Measurements from ENCODE around the gene UBL4A. TPM values are rescaled to one million over a fixed set of nuclear protein-coding genes. Genes with fewer than 3 reads are reported as not detected.

UBL4A gene
- total RNA-seq, 3 donors from 2014 or later (not counting 1 experiment from before 2014, with no cell fraction given), result 11.7 to 22.4 (median 17.6) TPM

- Histone ChIP-seq H3K27ac (ENCODE audit: low read length) (no peak overlapping the region), H3K27me3 (ENCODE audit: control insufficient read depth, insufficient read depth, low read length) (no peaks in the 10 kb centered on the region), H3K36me3 (ENCODE audit: control insufficient read depth, insufficient read depth, low read length) (peaks cover 14% of the 10 kb centered on the region), H3K4me1 (ENCODE audit: control insufficient read depth, insufficient read depth, low read length) (no peaks in the 10 kb centered on the region), H3K4me3 (ENCODE audit: low read length) (no peak overlapping the region), H3K9me3 (ENCODE audit: control insufficient read depth, insufficient read depth, low read length) (no peaks in the 10 kb centered on the region)
- DNase-seq (no peak), ATAC-seq (no peak)
- intact Hi-C loops (cut with micrococcal nuclease), result no loop called here
- WGBS (ENCODE audit: insufficient coverage), result 95% methylated on average over 14 of the region's 14 CpGs
- Mint-ChIP-seq H3K9me3 (no peaks in the 10 kb centered on the region), H3K27ac (no peak overlapping the region), H3K4me1 (peaks cover 0 to 4% of the 10 kb centered on the region in 2 donors), H3K36me3 (no peaks in the 10 kb centered on the region), H3K4me3 (no peak overlapping the region), H3K27me3 (ENCODE audit: low read depth in 2 of 2) (no peaks in the 10 kb centered on the region)
- TF ChIP-seq CTCF (IDR thresholded peaks at IDR 0.05), result no peak
Observed at GRCh38 chrX:154465601-154466000, 20.8 kb downstream of the UBL4A start.

- Histone ChIP-seq H3K27me3 (ENCODE audit: control insufficient read depth, insufficient read depth, low read length) (no peaks in the 10 kb centered on the region), H3K27ac (ENCODE audit: low read length) (no peak overlapping the region), H3K9me3 (ENCODE audit: control insufficient read depth, insufficient read depth, low read length) (no peaks in the 10 kb centered on the region), H3K4me3 (ENCODE audit: low read length) (no peak overlapping the region), H3K4me1 (ENCODE audit: control insufficient read depth, insufficient read depth, low read length) (peaks cover under 1% of the 10 kb centered on the region), H3K36me3 (ENCODE audit: control insufficient read depth, insufficient read depth, low read length) (peaks cover 9% of the 10 kb centered on the region)
- intact Hi-C loops (cut with micrococcal nuclease), result no loop called here
- Mint-ChIP-seq H3K4me3 (no peak overlapping the region), H3K27ac (no peak overlapping the region), H3K36me3 (no peaks in the 10 kb centered on the region), H3K27me3 (ENCODE audit: low read depth in 2 of 2) (no peaks in the 10 kb centered on the region), H3K4me1 (peaks cover 0 to 10% of the 10 kb centered on the region in 2 donors), H3K9me3 (no peaks in the 10 kb centered on the region)
- WGBS (ENCODE audit: insufficient coverage), result 96% methylated on average over 27 of the region's 28 CpGs
- no peak for TF ChIP-seq CTCF (IDR thresholded peaks at IDR 0.05)
- ATAC-seq (no peak), DNase-seq (no peak)
Observed at GRCh38 chrX:154464806-154465365, 21.5 kb downstream of the UBL4A start.

- no peak for TF ChIP-seq CTCF (IDR thresholded peaks at IDR 0.05)
- H3K4me3 ChIP-seq (ENCODE audit: low read length), result no peak overlapping the region
- Mint-ChIP-seq H3K4me1 (peaks cover 0 to 11% of the 10 kb centered on the region in 2 donors), H3K9me3 (no peaks in the 10 kb centered on the region), H3K27ac (no peak overlapping the region), H3K36me3 (no peaks in the 10 kb centered on the region), H3K4me3 (no peak overlapping the region), H3K27me3 (ENCODE audit: low read depth in 2 of 2) (no peaks in the 10 kb centered on the region)
- peaks cover 9% of the 10 kb centered on the region for H3K36me3 ChIP-seq (ENCODE audit: control insufficient read depth, insufficient read depth, low read length)
- ATAC-seq (no peak), DNase-seq (no peak)
- H3K9me3 ChIP-seq (ENCODE audit: control insufficient read depth, insufficient read depth, low read length), result no peaks in the 10 kb centered on the region
- H3K27ac ChIP-seq (ENCODE audit: low read length), result no peak overlapping the region
- intact Hi-C loops (cut with micrococcal nuclease), result no loop called here
- WGBS (ENCODE audit: insufficient coverage), result 94% methylated on average over 35 of the region's 36 CpGs
- no peaks in the 10 kb centered on the region for H3K27me3 ChIP-seq (ENCODE audit: control insufficient read depth, insufficient read depth, low read length)
- H3K4me1 ChIP-seq (ENCODE audit: control insufficient read depth, insufficient read depth, low read length), result peaks cover 12% of the 10 kb centered on the region
Observed at GRCh38 chrX:154463611-154464220, 22.7 kb downstream of the UBL4A start.

GRCh38 chrX:154462396-154462795, 24.0 kb downstream of the UBL4A start:
- Histone ChIP-seq H3K27ac (ENCODE audit: low read length) (no peak overlapping the region), H3K36me3 (ENCODE audit: control insufficient read depth, insufficient read depth, low read length) (peaks cover 7% of the 10 kb centered on the region), H3K4me3 (ENCODE audit: low read length) (no peak overlapping the region), H3K4me1 (ENCODE audit: control insufficient read depth, insufficient read depth, low read length) (peaks cover 16% of the 10 kb centered on the region), H3K9me3 (ENCODE audit: control insufficient read depth, insufficient read depth, low read length) (no peaks in the 10 kb centered on the region), H3K27me3 (ENCODE audit: control insufficient read depth, insufficient read depth, low read length) (no peaks in the 10 kb centered on the region)
- intact Hi-C loops (cut with micrococcal nuclease), result no loop called here
- peaks cover 2 to 14% of the 10 kb centered on the region in 2 donors for H3K4me1 Mint-ChIP-seq
- H3K27ac Mint-ChIP-seq, result no peak overlapping the region
- DNase-seq, result no peak
- no peaks in the 10 kb centered on the region for H3K27me3 Mint-ChIP-seq (ENCODE audit: low read depth in 2 of 2)
- 92% methylated on average over 7 of the region's 8 CpGs for WGBS (ENCODE audit: insufficient coverage)
- H3K4me3 Mint-ChIP-seq, result no peak overlapping the region
- no peak for TF ChIP-seq CTCF (IDR thresholded peaks at IDR 0.05)
- ATAC-seq, result no peak
- H3K36me3 Mint-ChIP-seq, result no peaks in the 10 kb centered on the region
- H3K9me3 Mint-ChIP-seq, result no peaks in the 10 kb centered on the region
